Dedifferentiated amniotic fluid mesenchymal stem cell (primary cell): Measurements from ENCODE around the gene ABCA13.
A peak's percentile ranks its signal among the peaks of the same experiment; 100 is the strongest.
"Not testable (repeated sequence)": the region's sequence is repeated elsewhere in the genome, so short reads cannot be mapped to it uniquely, and the experiment has no call there.

Experiments
- DNase-seq: peaks from one replicate; pipeline ENCODE4 v3.0.0-alpha.2; 2016; ENCODE audit errors: extremely low spot score

ABCA13 gene

GRCh38 chr7:48171202-48171601 is at the start of gene ABCA13:
Gene ABCA13, plus strand, starts transcription at chr7:48171458. Its CDS starts 26 bp downstream, at chr7:48171484.
- DNase-seq, result peak; percentile 76

GRCh38 chr7:48126037-48126436 is 45.2 kb upstream of the ABCA13 start:
- DNase-seq, result no peak

- DNase-seq, result peak; percentile 31
Observed at GRCh38 chr7:48130658-48131108, 40.6 kb upstream of the ABCA13 start.

- no peak for DNase-seq
Observed at GRCh38 chr7:48132792-48133191, 38.5 kb upstream of the ABCA13 start.

- DNase-seq, result no peak
Observed at GRCh38 chr7:48139459-48139858, 31.8 kb upstream of the ABCA13 start.

- peak; percentile 16 for DNase-seq
Observed at GRCh38 chr7:48140001-48140681, 31.1 kb upstream of the ABCA13 start.

GRCh38 chr7:48141521-48141920 is 29.7 kb upstream of the ABCA13 start:
- no peak for DNase-seq

- DNase-seq, result no peak
Observed at GRCh38 chr7:48144291-48144768, 26.9 kb upstream of the ABCA13 start.

- no peak for DNase-seq
Observed at GRCh38 chr7:48147078-48147591, 24.1 kb upstream of the ABCA13 start.

- not testable (repeated sequence) for DNase-seq
Observed at GRCh38 chr7:48147690-48148089, 23.6 kb upstream of the ABCA13 start.

GRCh38 chr7:48148311-48148710 is 22.9 kb upstream of the ABCA13 start:
- no peak for DNase-seq

- no peak for DNase-seq
Observed at GRCh38 chr7:48149058-48149457, 22.2 kb upstream of the ABCA13 start.

- DNase-seq, result no peak
Observed at GRCh38 chr7:48150086-48150485, 21.2 kb upstream of the ABCA13 start.

GRCh38 chr7:48154792-48155413 is 16.4 kb upstream of the ABCA13 start:
- DNase-seq, result peak; percentile 52

- peak; percentile 47 for DNase-seq
Observed at GRCh38 chr7:48158404-48158803, 12.9 kb upstream of the ABCA13 start.

- no peak for DNase-seq
Observed at GRCh38 chr7:48161407-48162125, 9.7 kb upstream of the ABCA13 start.

GRCh38 chr7:48165157-48165556 is 6.1 kb upstream of the ABCA13 start:
- no peak for DNase-seq

- DNase-seq, result no peak
Observed at GRCh38 chr7:48168159-48168558, 3.1 kb upstream of the ABCA13 start.

GRCh38 chr7:48170506-48170905 is 752 bp upstream of the ABCA13 start:
- DNase-seq, result no peak

GRCh38 chr7:48173313-48173712 is 2.1 kb downstream of the ABCA13 start:
- no peak for DNase-seq

- DNase-seq, result peak; percentile 51
Observed at GRCh38 chr7:48173756-48174382, 2.6 kb downstream of the ABCA13 start.

- DNase-seq, result no peak
Observed at GRCh38 chr7:48175019-48175418, 3.8 kb downstream of the ABCA13 start.
